HG03354 (cell line): Measurements from ENCODE around the gene NBEAL2.
"Not testable (repeated sequence)": the region's sequence is repeated elsewhere in the genome, so short reads cannot be mapped to it uniquely, and the experiment has no call there.

Source experiments
- ATAC-seq: cut with Tn5 transposase; IDR thresholded peaks from one replicate; pipeline ENCODE4 v1.9.1; 2021; ENCODE audit warnings: mild to moderate bottlenecking; ENCODE audit not compliant: unreplicated experiment, poor library complexity, severe bottlenecking

NBEAL2 gene

DNA sequence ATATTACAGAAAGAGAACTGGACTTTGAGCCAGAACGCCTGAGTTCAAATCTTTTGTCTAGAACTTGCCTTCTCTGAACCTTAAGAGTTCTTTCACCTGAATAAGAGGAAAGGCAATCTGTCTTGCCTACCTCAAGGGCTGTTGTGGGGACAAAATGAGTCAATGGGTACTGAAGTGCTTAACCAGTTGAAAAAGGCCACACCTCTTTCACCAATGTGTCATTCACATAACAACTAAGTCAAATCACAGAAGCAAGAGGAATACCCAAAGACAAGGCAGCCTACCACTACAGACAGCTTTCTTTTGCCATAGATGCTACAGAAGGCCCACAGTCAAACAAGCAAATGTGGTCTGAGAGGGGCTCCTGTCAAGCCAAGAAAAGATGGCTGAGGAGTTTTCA lies 39.7 kb downstream of the NBEAL2 start:
- no peak for ATAC-seq

DNA sequence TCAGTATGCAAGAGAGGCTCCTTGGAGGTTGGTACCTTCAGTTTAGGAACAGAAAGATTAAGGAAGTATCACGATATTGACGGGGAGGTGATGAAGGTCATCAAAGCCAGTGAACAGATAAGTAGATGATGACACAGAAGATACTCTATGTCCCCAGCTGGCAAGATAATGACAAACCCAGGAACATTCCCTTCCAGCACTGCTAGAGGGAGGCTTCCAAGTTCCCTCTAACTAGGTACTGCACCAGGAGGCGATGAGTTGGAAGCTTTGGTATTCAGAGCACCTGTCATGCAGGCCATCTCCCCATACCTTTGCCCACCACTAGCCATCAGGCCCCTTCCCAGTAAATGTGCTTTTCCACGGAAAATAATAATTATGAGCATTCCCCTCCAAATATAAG lies 40.8 kb downstream of the NBEAL2 start:
- ATAC-seq, result no peak

DNA sequence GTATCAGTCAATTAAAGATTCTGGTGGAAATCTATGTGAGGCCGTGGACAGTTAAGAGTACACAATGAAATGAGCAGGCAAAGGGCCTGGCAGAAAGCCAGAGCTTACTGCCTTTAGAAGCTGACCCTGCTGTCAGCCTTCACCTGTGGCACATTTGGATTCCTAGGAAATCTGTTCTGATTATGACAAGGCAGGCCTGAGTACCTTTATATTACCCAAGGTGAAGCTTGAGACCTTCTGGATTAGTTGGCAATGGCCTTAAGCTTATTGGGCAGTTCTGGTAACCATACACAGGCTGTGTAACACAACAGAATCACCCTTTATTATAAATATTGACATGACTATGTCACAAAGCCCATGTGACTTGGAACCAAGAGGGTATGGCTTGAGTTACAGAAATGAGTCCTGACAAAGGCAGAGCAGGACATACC lies 43.2 kb downstream of the NBEAL2 start:
- no peak for ATAC-seq

DNA sequence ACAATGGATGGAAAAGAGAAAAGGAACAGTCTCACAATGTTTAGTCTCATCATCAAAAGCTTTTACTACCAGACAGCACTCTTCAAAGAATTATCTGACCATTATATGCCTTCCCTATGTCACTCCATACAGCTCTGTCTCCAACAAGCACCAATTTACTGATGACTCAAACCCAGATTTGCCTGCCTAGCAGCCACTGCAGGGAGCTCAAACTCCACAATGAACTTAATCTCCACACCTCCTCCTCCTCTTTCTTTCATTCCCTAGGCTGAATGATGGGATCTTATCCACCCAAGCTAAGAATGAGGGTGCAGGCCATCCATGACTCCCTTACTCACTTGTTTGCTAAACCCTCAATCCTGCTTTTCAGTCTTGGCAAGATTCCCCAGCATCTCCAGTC lies 45.5 kb downstream of the NBEAL2 start:
- ATAC-seq, result no peak

DNA sequence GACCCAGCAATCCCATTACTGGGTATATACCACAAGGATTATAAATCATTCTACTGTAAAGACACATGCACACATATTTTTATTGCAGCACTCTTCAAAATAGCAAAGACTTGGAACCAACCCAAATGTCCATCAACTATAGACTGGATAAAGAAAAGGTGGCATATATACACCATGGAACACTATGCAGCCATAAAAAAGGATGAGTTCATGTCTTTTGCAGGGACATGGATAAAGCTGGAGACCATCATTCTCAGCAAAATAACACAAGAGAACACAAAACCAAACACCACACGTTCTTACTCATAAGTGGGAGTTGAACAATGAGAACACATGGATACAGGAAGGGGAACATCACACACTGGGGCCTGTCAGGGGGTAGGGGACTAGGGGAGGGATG lies 47.0 kb downstream of the NBEAL2 start:
- not testable (repeated sequence) for ATAC-seq

DNA sequence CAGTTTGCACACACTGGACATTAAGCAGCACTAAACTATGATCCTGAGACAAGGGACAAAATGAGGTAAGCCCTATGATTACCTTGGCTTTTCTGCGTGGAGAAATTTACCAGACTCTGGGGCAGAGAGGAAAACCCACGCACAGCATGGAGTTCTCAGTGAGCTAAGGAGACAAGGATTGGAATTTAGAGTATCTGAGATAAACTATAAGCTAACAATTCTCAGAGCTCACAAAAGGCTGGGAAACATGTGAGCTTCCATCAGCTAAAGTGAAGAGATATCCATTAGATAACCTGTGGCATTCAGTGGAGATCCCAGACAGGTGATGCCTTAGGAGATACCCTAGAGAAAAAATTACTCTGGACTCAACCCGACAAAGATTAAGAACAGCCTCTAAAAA lies 48.7 kb downstream of the NBEAL2 start:
- ATAC-seq, result no peak

DNA sequence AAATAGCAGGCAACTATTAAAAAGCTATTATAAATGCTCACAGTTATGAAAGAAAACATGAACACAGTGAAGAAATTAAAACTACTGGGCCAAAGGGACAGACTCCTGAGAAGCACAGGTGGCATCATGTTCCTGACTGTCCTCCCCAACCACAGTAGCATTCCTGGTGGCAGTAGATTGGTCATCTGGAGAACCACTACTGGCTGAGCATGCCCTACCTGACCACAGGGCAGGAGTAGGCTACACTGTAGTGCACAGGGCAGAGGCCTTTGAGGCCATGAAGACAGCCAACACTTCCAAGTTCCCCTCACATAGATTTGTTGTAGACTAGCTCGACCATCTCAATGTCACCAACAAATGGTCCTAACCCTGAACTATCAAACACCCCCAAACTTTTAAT lies 49.2 kb downstream of the NBEAL2 start:
- no peak for ATAC-seq

DNA sequence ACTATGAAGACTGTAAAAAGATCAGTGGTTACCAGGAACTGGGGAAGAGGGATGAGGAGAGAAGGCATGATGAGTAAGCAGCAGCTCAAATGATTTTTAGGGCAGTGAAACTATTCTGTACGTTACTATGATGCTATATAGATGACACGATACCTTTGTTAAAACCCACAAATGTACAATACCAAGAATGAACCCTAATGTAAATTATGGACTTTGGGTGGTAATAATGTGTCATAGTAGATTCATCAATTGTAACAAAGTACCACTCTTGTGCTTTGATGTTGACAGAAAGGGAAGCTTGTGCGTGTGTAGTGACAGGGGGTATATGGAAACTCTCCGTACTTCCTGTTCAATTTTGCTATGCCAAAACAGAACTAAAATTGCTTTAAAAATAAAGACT lies 51.6 kb downstream of the NBEAL2 start:
- not testable (repeated sequence) for ATAC-seq

DNA sequence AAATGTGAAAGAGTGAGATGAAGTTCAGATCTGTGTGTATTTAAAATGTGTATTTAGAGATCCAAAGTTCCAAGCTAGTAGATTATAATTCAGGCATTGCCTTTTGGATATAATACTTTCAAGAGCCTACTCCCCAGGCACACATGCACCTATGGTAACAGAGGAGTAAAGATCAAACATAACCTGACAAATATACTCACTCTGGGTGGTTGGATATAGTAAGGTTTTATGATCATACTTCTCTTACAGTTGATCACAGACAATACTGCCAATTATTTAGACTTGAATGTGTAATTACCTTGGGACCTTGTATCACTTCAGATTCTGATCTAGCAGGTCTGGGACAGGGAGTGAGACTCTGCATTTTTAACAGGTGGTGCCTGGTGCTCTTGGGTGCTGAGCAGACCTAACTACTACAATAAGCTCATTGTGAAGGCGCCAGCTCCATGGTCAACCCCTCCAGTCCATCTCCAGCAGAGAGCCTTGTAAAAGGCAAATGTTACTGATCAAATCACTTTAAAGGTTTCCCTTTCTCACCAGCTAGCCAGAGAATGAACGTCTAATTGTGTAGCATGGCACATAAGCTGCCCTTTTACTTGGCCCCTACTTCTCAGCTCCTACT lies 55.5 kb downstream of the NBEAL2 start:
- ATAC-seq, result no peak

DNA sequence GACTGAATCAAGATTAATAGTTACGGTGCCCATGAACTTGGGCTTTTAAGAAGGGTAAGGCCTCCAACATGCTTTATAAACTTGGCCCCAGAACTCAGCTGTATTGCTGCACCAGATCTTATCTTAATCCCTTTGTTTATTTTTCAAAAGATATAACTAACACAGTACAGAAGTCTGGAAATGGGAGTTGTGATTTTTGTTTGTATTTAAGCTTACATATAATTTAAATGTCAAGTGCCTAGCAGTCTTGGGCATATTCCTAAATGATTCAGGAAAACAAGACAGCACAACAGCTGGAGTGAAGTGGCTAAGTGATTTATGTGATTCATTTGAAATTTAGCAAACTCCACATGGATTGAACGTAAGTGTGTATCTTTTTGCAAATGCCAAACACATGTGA lies 56.2 kb downstream of the NBEAL2 start:
- no peak for ATAC-seq

DNA sequence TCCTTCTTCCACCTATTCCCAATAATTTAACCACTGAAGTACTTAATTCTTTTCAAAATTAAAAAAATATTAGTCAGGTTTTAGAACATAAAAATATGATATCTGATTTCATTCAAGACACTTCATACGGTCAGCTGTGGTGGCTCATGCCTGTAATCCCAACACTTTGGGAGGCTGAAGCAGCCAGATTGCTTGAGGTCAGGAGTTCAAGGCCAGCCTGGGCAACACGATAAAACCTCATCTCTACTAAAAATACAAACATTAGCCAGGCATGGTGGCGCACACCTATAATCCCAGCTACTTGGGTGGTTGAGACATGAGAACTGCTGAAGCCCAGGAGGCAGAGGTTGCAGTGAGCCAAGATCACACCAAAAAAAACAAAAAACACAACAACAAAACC lies 56.7 kb downstream of the NBEAL2 start:
- no peak for ATAC-seq

DNA sequence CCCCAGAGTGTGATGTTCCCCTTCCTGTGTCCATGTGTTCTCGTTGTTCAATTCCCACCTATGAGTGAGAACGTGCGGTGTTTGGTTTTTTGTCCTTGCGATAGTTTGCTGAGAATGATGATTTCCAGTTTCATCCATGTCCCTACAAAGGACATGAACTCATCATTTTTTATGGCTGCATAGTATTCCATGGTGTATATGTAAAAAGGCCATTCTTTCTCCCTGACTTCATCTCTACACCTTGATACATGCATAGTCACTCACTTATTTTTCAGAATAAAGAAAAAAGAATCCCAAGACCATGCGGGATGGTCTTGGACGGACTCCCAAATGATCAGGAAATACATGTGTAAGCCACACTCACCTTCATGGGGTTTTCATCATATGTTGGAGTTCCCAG lies 57.8 kb downstream of the NBEAL2 start:
- not testable (repeated sequence) for ATAC-seq

DNA sequence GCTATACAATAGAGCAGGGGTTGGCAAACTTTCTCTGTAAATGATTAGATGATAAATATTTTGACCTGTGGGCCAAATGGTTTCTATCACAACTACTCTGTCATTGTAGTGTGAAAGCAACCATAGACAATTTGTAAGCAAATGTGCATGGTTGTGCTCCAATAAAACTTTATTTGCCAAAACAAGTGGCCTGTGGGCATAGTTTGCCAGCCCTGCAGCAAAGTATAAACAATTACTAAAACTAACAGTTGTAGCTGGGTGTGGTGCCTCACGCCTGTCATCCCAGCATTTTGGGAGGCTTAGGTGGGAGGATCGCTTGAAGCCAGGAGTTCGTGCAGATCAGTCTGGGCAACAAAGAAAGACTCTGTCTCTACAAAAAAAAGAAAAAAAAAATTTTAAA lies 61.6 kb downstream of the NBEAL2 start:
- ATAC-seq, result no peak

DNA sequence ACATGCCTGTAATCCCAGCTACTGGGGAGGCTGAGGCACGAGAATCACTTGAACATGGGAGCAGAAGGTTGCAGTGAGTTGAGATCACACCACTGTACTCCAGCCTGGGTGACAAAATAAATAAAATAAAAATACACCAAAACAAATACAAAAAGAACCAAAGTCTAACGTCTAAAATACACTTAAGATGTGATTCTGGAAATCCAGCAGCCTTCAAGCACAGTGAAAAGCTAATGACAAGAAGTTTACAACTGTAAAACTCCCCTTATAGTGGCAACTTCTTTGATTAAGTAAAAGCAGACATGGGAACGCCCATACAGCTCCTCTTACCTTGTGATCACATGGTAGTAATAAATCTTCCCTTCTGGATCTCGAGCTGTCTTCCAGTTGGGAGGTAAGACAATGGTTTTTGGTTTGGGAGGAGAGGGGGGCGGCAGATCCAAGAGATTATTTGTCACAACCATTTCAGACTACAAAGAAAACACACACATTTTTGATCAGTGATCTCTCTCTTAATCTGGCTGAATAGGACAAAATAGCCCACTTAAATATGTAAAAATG lies 62.8 kb downstream of the NBEAL2 start:
- no peak for ATAC-seq

DNA sequence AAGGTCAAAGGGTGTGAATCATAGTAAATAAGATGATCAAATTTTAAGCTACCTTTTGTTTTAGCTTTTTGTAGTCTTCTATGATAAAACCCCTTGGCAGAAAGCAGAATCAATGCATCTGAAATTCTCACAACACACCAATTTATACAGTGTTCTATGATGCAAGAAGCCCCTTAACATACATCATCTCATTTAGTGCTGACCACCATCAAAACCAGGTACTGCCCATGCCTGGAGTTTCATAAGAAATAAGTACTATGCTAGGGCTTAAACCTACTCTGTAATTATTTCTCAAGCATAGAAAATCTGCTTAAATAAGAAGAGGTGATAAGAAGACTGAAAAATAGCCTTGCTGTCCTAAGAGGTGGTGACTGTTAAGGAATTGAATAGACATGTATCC lies 67.6 kb downstream of the NBEAL2 start:
- ATAC-seq, result no peak

DNA sequence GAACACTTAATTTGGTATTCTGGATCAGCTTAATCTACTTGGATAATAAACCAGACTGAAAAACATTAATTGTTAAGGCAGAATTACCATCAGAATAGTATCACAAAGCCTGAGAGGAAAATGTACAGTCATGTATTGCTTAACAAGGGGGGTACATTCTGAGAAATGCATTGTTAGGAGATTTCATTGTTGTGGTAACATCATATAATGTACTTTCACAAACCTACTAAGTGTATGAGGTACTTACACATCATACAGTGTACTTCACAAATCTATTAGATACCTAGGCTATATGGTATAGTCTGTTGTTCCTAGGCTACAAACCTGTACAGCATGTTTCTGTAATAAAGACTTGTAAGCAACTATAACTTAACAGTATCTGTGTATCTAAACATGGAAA lies 68.2 kb downstream of the NBEAL2 start:
- ATAC-seq, result no peak

DNA sequence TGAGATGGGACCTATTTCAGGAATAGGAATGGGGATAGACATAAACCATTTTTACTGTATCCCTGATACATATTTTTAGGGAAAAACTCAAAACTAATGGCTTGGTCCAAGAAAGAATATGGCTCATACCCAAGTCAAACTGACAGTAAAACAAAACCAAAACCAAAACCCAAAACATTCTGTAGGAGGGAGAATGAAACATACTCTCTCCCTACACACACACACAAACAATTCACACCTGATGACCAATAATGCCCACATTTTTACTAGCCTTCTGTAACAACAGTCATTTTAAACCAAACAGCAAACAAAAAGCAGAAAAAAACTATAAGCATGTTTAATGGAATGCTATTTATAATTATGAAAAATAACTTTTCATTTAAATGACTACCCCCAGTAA lies 74.9 kb downstream of the NBEAL2 start:
- ATAC-seq, result no peak

DNA sequence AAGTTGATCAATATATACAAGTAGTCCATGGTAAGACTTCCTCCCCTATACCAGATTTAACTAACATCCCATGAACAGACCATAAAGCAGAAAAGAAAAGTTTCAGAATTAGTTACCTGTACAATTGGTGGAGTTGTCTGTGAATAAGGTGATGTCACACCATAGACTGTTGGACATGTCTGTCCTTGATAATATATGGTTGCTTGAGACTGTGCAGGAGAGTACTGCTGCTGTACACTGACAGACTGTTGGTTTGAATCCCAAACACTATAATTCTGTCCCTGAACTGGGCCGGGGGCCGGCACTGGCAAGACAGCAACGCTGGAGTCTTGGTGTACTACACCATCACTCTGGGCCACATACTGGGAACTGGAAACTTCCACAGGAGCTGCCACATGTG lies 77.2 kb downstream of the NBEAL2 start:
- ATAC-seq, result no peak

DNA sequence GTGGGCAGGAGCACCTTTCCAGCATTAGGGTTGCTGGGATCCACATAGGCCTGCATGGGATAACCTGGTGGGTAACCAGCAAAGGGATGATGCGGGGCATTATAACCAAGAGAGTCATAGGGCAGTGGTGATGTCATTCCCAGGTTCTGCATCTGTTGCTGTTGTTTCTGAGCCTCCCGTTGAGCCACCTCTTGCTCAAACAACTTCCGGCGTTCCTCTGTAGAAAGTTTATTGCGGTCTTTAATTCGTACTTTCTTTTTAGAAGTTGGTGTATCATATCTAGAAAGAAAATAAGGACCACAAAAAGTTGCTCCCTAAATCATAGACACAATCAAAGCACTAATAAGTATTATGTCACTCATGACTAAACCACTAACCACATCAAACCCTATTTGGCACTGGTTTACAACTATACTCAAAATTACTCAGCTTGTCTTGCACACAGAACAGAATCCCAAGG lies 77.8 kb downstream of the NBEAL2 start:
- ATAC-seq, result no peak
